Neural cell (in vitro differentiated cells): ENCODE results near the gene TGFBR2. TPM values are rescaled to one million over a fixed set of nuclear protein-coding genes. Genes with fewer than 3 reads are reported as not detected.

Experiments used
- H2AFZ ChIP-seq: fragments of 200-600, 300-800 bp; sonication (generic), shearing (Covaris generic); 2 replicates; pipeline ENCODE4 v1.6.0; 2014; ENCODE audit warnings: low read depth, mild to moderate bottlenecking, antibody characterized with exemption, low read length, moderate library complexity
- H3F3A ChIP-seq: fragments of 200-600 bp; shearing (Covaris generic); 2 replicates; pipeline ENCODE4 v1.6.1; 2016; ENCODE audit warnings: mild to moderate bottlenecking, moderate library complexity, mixed read lengths, antibody characterized with exemption, low read length; ENCODE audit not compliant: insufficient read depth, poor library complexity, severe bottlenecking
- H3K27ac ChIP-seq: fragments of 200-600, 300-800 bp; sonication (generic), shearing (Covaris generic); 2 replicates; pipeline ENCODE4 v1.5.1; 2014; ENCODE audit warnings: mild to moderate bottlenecking, low read length, moderate library complexity
- H3K27me3 ChIP-seq: fragments of 300-800, 200-600 bp; sonication (generic), shearing (Covaris generic); 2 replicates; pipeline ENCODE4 v1.6.0; 2014; ENCODE audit warnings: mild to moderate bottlenecking, low read depth, low read length, moderate library complexity; ENCODE audit not compliant: insufficient read depth
- H3K36me3 ChIP-seq: fragments of 300-800, 200-600 bp; sonication (generic), shearing (Covaris generic); 2 replicates; pipeline ENCODE4 v1.5.1; 2014; ENCODE audit warnings: mild to moderate bottlenecking, antibody characterized with exemption, low read length, moderate library complexity; ENCODE audit not compliant: insufficient read depth
- H3K4me2 ChIP-seq: fragments of 300-800, 200-600 bp; sonication (generic), shearing (Covaris generic); 2 replicates; pipeline ENCODE4 v1.6.0; 2014; ENCODE audit warnings: mild to moderate bottlenecking, low read length
- H3K4me3 ChIP-seq: fragments of 300-800, 200-600 bp; sonication (generic), shearing (Covaris generic); 2 replicates; pipeline ENCODE4 v1.5.1; 2014; ENCODE audit warnings: mild to moderate bottlenecking, low read length, moderate library complexity
- H3K79me2 ChIP-seq: fragments of 200-600 bp; shearing (Covaris generic); replicated peaks from 2 replicates; pipeline ENCODE4 v1.6.0; 2014; ENCODE audit warnings: mild to moderate bottlenecking, low read length, moderate library complexity; ENCODE audit not compliant: insufficient read depth
- H3K9ac ChIP-seq: fragments of 300-800, 200-600 bp; sonication (generic), shearing (Covaris generic); 2 replicates; pipeline ENCODE4 v1.6.1; 2016; ENCODE audit warnings: mild to moderate bottlenecking, low read length, mixed read lengths
- H3K9me2 ChIP-seq: fragments of 200-600 bp; shearing (Covaris generic); 2 replicates; pipeline ENCODE4 v1.6.1; 2016; ENCODE audit warnings: mild to moderate bottlenecking, low read length, mixed read lengths; ENCODE audit not compliant: insufficient read depth
- H3K9me3 ChIP-seq: fragments of 200-600, 300-800 bp; sonication (generic), shearing (Covaris generic); 2 replicates; pipeline ENCODE4 v1.6.1; 2016; ENCODE audit warnings: mild to moderate bottlenecking, mixed run types, low read length, moderate library complexity, mixed read lengths
- H4K20me1 ChIP-seq: fragments of 200-600 bp; shearing (Covaris generic); 2 replicates; pipeline ENCODE4 v1.6.1; 2016; ENCODE audit warnings: mild to moderate bottlenecking, mixed run types; ENCODE audit not compliant: insufficient read depth
- EP300 ChIP-seq: fragments of 450-650 bp; conservative IDR thresholded peaks from 2 replicates; pipeline ENCODE4 v1.6.1; 2014; ENCODE audit warnings: antibody characterized with exemption, mild to moderate bottlenecking, moderate library complexity; ENCODE audit not compliant: poor library complexity, severe bottlenecking
- EZH2 ChIP-seq: fragments of 200-600, 300-800 bp; shearing (Covaris generic), sonication (generic); IDR thresholded peaks from 2 replicates; pipeline ENCODE4 v1.6.1; 2014; ENCODE audit warnings: antibody characterized with exemption, low read length, borderline replicate concordance, mild to moderate bottlenecking; ENCODE audit not compliant: insufficient read depth, poor library complexity, severe bottlenecking
- MXI1 ChIP-seq: fragments of 450-650 bp; conservative IDR thresholded peaks from 2 replicates; pipeline ENCODE4 v1.6.1; 2014; ENCODE audit warnings: antibody characterized with exemption, mild to moderate bottlenecking; ENCODE audit not compliant: poor library complexity, severe bottlenecking
- POLR2AphosphoS5 ChIP-seq: IDR thresholded peaks from 2 replicates; pipeline ENCODE4 v1.6.1; 2012
- RAD21 ChIP-seq: fragments of 450-650 bp; conservative IDR thresholded peaks from 2 replicates; pipeline ENCODE4 v1.6.1; 2014; ENCODE audit warnings: antibody characterized with exemption, mild to moderate bottlenecking, moderate library complexity
- SMC3 ChIP-seq: fragments of 450-650 bp; conservative IDR thresholded peaks from 2 replicates; pipeline ENCODE4 v1.6.1; 2014; ENCODE audit warnings: antibody characterized with exemption, mild to moderate bottlenecking, moderate library complexity; ENCODE audit not compliant: poor library complexity
- TAF1 ChIP-seq: IDR thresholded peaks from 2 replicates; pipeline ENCODE4 v1.6.1; 2012; ENCODE audit warnings: low read depth
- polyA plus RNA-seq: library from polyadenylated mRNA; depleted of rRNA; stranded (reverse); fragments of >200 nt; gene quantifications from 2 replicates; pipeline ENCODE4 v1.2.3, GENCODE V29; 2014
- TF ChIP-seq, protein P1 (sequence below): IDR thresholded peaks from 2 replicates; pipeline ENCODE4 v1.6.1; 2012; ENCODE audit warnings: borderline replicate concordance
- TF ChIP-seq, protein P2 (sequence below): fragments of 450-650 bp; IDR thresholded peaks from 2 replicates; pipeline ENCODE4 v1.5.1; 2014; ENCODE audit warnings: antibody characterized with exemption, mild to moderate bottlenecking, moderate library complexity; ENCODE audit not compliant: poor library complexity, severe bottlenecking

TGFBR2 gene
- polyA plus RNA-seq, 1 donor from 2014 or later: not detected

DNA sequence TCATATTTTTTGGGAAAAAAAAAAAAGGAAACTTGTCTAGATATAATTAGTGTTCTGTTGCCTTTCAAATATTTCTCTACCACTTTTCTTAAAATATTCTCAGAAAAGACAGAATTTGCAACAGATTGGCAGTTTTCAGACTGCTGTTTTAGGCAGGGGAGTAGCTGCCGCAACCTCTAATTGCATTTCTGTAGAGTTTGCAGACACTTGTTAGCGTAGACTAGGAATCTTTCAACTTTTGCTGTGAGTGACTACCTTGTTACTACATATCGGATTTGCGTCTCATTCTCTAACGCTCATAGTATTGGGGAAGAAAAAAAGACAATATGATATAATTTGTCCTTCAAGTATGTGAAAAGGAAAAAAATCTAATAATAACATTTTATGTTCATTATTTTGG lies 10.7 kb downstream of the TGFBR2 start:
- no peaks in the 10 kb centered on the region for H3K9me3 ChIP-seq
- no peaks in the 10 kb centered on the region for H3K79me2 ChIP-seq
- H3K4me3 ChIP-seq: no peak overlapping the region
- H3K4me2 ChIP-seq: no peak overlapping the region
- no peak overlapping the region for H3K27ac ChIP-seq
- no peaks in the 10 kb centered on the region for H3F3A ChIP-seq
- TF ChIP-seq RAD21 (no peak), TAF1 (no peak), MXI1 (no peak), EP300 (no peak), POLR2AphosphoS5 (no peak), SMC3 (no peak), EZH2 (no peak)
- TF ChIP-seq, protein P1, sequence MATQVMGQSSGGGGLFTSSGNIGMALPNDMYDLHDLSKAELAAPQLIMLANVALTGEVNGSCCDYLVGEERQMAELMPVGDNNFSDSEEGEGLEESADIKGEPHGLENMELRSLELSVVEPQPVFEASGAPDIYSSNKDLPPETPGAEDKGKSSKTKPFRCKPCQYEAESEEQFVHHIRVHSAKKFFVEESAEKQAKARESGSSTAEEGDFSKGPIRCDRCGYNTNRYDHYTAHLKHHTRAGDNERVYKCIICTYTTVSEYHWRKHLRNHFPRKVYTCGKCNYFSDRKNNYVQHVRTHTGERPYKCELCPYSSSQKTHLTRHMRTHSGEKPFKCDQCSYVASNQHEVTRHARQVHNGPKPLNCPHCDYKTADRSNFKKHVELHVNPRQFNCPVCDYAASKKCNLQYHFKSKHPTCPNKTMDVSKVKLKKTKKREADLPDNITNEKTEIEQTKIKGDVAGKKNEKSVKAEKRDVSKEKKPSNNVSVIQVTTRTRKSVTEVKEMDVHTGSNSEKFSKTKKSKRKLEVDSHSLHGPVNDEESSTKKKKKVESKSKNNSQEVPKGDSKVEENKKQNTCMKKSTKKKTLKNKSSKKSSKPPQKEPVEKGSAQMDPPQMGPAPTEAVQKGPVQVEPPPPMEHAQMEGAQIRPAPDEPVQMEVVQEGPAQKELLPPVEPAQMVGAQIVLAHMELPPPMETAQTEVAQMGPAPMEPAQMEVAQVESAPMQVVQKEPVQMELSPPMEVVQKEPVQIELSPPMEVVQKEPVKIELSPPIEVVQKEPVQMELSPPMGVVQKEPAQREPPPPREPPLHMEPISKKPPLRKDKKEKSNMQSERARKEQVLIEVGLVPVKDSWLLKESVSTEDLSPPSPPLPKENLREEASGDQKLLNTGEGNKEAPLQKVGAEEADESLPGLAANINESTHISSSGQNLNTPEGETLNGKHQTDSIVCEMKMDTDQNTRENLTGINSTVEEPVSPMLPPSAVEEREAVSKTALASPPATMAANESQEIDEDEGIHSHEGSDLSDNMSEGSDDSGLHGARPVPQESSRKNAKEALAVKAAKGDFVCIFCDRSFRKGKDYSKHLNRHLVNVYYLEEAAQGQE: no peak
- TF ChIP-seq, protein P2, sequence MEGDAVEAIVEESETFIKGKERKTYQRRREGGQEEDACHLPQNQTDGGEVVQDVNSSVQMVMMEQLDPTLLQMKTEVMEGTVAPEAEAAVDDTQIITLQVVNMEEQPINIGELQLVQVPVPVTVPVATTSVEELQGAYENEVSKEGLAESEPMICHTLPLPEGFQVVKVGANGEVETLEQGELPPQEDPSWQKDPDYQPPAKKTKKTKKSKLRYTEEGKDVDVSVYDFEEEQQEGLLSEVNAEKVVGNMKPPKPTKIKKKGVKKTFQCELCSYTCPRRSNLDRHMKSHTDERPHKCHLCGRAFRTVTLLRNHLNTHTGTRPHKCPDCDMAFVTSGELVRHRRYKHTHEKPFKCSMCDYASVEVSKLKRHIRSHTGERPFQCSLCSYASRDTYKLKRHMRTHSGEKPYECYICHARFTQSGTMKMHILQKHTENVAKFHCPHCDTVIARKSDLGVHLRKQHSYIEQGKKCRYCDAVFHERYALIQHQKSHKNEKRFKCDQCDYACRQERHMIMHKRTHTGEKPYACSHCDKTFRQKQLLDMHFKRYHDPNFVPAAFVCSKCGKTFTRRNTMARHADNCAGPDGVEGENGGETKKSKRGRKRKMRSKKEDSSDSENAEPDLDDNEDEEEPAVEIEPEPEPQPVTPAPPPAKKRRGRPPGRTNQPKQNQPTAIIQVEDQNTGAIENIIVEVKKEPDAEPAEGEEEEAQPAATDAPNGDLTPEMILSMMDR: no peak
- H3K27me3 ChIP-seq: no peaks in the 10 kb centered on the region
- H3K9me2 ChIP-seq: no peaks in the 10 kb centered on the region
- H3K9ac ChIP-seq: no peak overlapping the region
- H4K20me1 ChIP-seq: no peaks in the 10 kb centered on the region
- no peaks in the 10 kb centered on the region for H3K36me3 ChIP-seq
- no peak overlapping the region for H2AFZ ChIP-seq

DNA sequence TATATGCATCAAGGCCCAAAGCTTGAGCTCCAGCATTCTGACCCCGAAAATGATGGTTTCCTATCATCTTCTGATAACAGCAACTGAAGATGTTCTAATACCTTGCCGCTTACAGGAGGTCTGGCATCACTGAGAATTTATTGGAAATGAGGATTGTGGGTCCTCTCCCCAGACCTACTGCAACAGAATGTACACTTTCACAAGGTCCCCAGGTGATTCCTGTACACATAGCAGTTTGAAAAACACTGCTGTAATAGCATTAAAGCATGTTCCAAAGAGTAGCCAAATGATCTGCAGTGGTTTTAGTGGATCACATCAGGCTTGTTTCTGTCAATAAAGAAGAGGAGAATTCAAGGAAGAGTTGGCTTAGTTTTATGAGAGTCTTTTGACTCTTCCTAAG lies 11.3 kb downstream of the TGFBR2 start:
- Histone ChIP-seq H3K27me3 (no peaks in the 10 kb centered on the region), H3K9me3 (no peaks in the 10 kb centered on the region), H2AFZ (no peak overlapping the region), H3K4me2 (no peak overlapping the region), H3K4me3 (no peak overlapping the region), H3K79me2 (no peaks in the 10 kb centered on the region), H3K9ac (no peak overlapping the region), H3K27ac (no peak overlapping the region), H3F3A (no peaks in the 10 kb centered on the region), H3K36me3 (no peaks in the 10 kb centered on the region), H4K20me1 (no peaks in the 10 kb centered on the region), H3K9me2 (no peaks in the 10 kb centered on the region)
- TF ChIP-seq EP300 (no peak), POLR2AphosphoS5 (no peak), MXI1 (no peak), TAF1 (no peak), EZH2 (no peak), RAD21 (no peak), SMC3 (no peak)
- TF ChIP-seq, protein P2: no peak
